Common myeloid progenitor, CD34-positive (primary cell): ENCODE results near the gene DUSP16.

Experiments used
- CTCF ChIA-PET: fragments of 350-600 bp; sonication (Branson Sonifier 250); formaldehyde crosslinking; loops from one replicate; lab custom pipeline; 2021; ENCODE audit warnings: antibody characterized with exemption; lab: Charles Lee
- POLR2A ChIA-PET: fragments of 350-600 bp; sonication (Branson Sonifier 250); formaldehyde crosslinking; loops from one replicate; lab custom pipeline; 2021; ENCODE audit warnings: antibody characterized with exemption; lab: Charles Lee
- DNase-seq, 3 donors: peaks; one replicate each; pipeline versions ENCODE4 v3.0.0 to v3.0.0-alpha.2; 2013
- H3K27ac ChIP-seq, 2 experiments: 1 replicate in 1 of 2; 2 replicates in 1 of 2; pipeline ENCODE4 v1.7.0; 2013; ENCODE audit warnings: inconsistent platforms in 2 of 2, low read length in 2 of 2, mild to moderate bottlenecking in 2 of 2, low read depth in 1 of 2, moderate library complexity in 1 of 2; ENCODE audit not compliant: severe bottlenecking in 2 of 2, insufficient read depth in 1 of 2, poor library complexity in 1 of 2
- H3K27me3 ChIP-seq, 5 experiments: replicated peaks in 2 of 5; 1 replicate in 3 of 5; 2 replicates in 2 of 5; pipeline versions ENCODE4 v1.6.1 to v1.7.0; 2013; ENCODE audit warnings: low read length in 4 of 5, mild to moderate bottlenecking in 2 of 5, moderate library complexity in 2 of 5, inconsistent platforms in 1 of 5; ENCODE audit not compliant: insufficient read depth in 5 of 5, control insufficient read depth in 4 of 5
- H3K36me3 ChIP-seq, 4 experiments: 1 replicate in 2 of 4; 2 replicates in 2 of 4; pipeline versions ENCODE4 v1.6.1 to v1.7.0; 2013; ENCODE audit warnings: low read length in 3 of 4, control low read depth in 1 of 4, mild to moderate bottlenecking in 1 of 4; ENCODE audit not compliant: control insufficient read depth in 4 of 4, insufficient read depth in 4 of 4
- H3K4me1 ChIP-seq, 4 experiments: 1 replicate in 3 of 4; 2 replicates in 1 of 4; pipeline versions ENCODE4 v1.6.1 to v1.7.1; 2013; ENCODE audit warnings: low read length in 3 of 4, mild to moderate bottlenecking in 3 of 4, control low read depth in 1 of 4, inconsistent platforms in 1 of 4, moderate library complexity in 1 of 4; ENCODE audit not compliant: control insufficient read depth in 4 of 4, insufficient read depth in 4 of 4; ENCODE audit errors: control extremely low read depth in 1 of 4
- H3K4me3 ChIP-seq, 7 experiments: 1 replicate in 4 of 7; 2 replicates in 3 of 7; pipeline versions ENCODE4 v1.5.1 to v1.7.0; 2013; ENCODE audit warnings: mild to moderate bottlenecking in 7 of 7, low read length in 6 of 7, moderate library complexity in 6 of 7, inconsistent platforms in 2 of 7, low read depth in 2 of 7, control low read depth in 1 of 7; ENCODE audit not compliant: insufficient read depth in 4 of 7, control insufficient read depth in 1 of 7; ENCODE audit errors: extremely low read depth in 1 of 7
- H3K9me3 ChIP-seq, 5 experiments: 1 replicate in 4 of 5; 2 replicates in 1 of 5; pipeline versions ENCODE4 v1.6.1 to v1.7.1; 2013; ENCODE audit warnings: low read length in 4 of 5, mild to moderate bottlenecking in 2 of 5, inconsistent platforms in 1 of 5, low read depth in 1 of 5, moderate library complexity in 1 of 5; ENCODE audit not compliant: control insufficient read depth in 4 of 5, insufficient read depth in 2 of 5; ENCODE audit errors: control extremely low read depth in 1 of 5
- WGBS: methylation state at CpG from one replicate; pipeline ENCODE4 v1.1.5; 2013; ENCODE audit not compliant: insufficient coverage; 5-methylcytosine and 5-hydroxymethylcytosine counted together

Gene DUSP16

GRCh38 chr12:12499909-12500604, 62.6 kb downstream of the DUSP16 start:
- POLR2A ChIA-PET, result no interaction called here
- CTCF ChIA-PET, result no interaction called here
- DNase-seq, result no peak

DNA sequence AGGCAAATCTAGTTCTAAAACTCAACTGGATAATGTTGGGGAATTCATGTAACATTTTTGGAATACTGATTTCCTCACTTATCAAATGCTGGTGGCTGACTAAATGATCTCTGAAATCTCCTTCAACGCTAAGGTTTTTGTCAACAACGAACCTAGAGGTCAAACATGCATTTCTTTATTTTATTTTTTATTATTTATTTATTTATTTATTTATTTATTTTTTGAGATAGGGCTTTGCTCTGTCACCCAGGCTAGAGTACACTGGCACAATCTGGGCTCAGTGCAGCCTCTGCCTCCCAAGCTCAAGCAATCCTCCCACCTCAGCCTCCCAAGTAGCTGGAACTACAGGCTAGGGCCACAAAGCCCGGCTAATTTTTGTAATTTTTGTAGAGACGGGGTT, 64.5 kb downstream of the DUSP16 start:
- Histone ChIP-seq H3K4me1 (no peaks in the 10 kb centered on the region), H3K4me3 (no peak overlapping the region), H3K9me3 (no peaks in the 10 kb centered on the region), H3K36me3 (no peaks in the 10 kb centered on the region), H3K27ac (no peak overlapping the region), H3K27me3 (no peaks in the 10 kb centered on the region)
- POLR2A ChIA-PET, result no interaction called here
- DNase-seq, result no peak
- WGBS, result 100% methylated on average over 1 of the region's 4 CpGs
- CTCF ChIA-PET, result interaction anchor here (1.1 kb wide), 1 partner anchor 20 kb away, joined by 3 read pairs; no protein-coding TSS in a partner anchor

More at GRCh38 chr12:12499909-12500604, 62.6 kb downstream of the DUSP16 start:
- Histone ChIP-seq H3K4me1 (no peaks in the 10 kb centered on the region), H3K4me3 (no peak overlapping the region), H3K27me3 (no peaks in the 10 kb centered on the region), H3K9me3 (no peaks in the 10 kb centered on the region), H3K36me3 (no peaks in the 10 kb centered on the region), H3K27ac (no peak overlapping the region)
- 100% methylated on average over 4 of the region's 5 CpGs for WGBS

GRCh38 chr12:12495536-12495935, 67.1 kb downstream of the DUSP16 start:
- CTCF ChIA-PET, result no interaction called here
- H3K9me3 ChIP-seq, result no peaks in the 10 kb centered on the region
- POLR2A ChIA-PET, result no interaction called here
- no peak overlapping the region for H3K27ac ChIP-seq
- H3K36me3 ChIP-seq, result no peaks in the 10 kb centered on the region
- no peaks in the 10 kb centered on the region for H3K4me1 ChIP-seq
- no peaks in the 10 kb centered on the region for H3K27me3 ChIP-seq
- DNase-seq, result no peak
- WGBS, result no CpG with 5 or more reads among the region's 1 CpG
- H3K4me3 ChIP-seq, result no peak overlapping the region

- CTCF ChIA-PET, result no interaction called here
- DNase-seq, result no peak
- Histone ChIP-seq H3K27me3 (no peaks in the 10 kb centered on the region), H3K9me3 (no peaks in the 10 kb centered on the region), H3K4me1 (no peaks in the 10 kb centered on the region), H3K36me3 (no peaks in the 10 kb centered on the region), H3K27ac (no peak overlapping the region), H3K4me3 (no peak overlapping the region)
- 89% methylated on average over 4 of the region's 5 CpGs for WGBS
- POLR2A ChIA-PET, result no interaction called here
Observed at GRCh38 chr12:12492547-12492946, 70.1 kb downstream of the DUSP16 start.

- no peaks in the 10 kb centered on the region for H3K9me3 ChIP-seq
- CTCF ChIA-PET, result no interaction called here
- H3K27ac ChIP-seq, result no peak overlapping the region
Observed at GRCh38 chr12:12491606-12492005, 71.1 kb downstream of the DUSP16 start.

GRCh38 chr12:12488823-12489550, 73.7 kb downstream of the DUSP16 start:
- H3K27ac ChIP-seq, result no peak overlapping the region

More at GRCh38 chr12:12491606-12492005, 71.1 kb downstream of the DUSP16 start:
- H3K36me3 ChIP-seq, result no peaks in the 10 kb centered on the region
- H3K27me3 ChIP-seq, result no peaks in the 10 kb centered on the region
- H3K4me1 ChIP-seq, result no peaks in the 10 kb centered on the region
- POLR2A ChIA-PET, result no interaction called here
- no peak overlapping the region for H3K4me3 ChIP-seq
- DNase-seq, result no peak

GRCh38 chr12:12488296-12488695, 74.4 kb downstream of the DUSP16 start:
- Histone ChIP-seq H3K27ac (no peak overlapping the region), H3K36me3 (peaks cover 0 to 2% (median 0%) of the 10 kb centered on the region in 4 experiments), H3K9me3 (no peaks in the 10 kb centered on the region), H3K4me1 (peaks cover under 1 to 4% (median 3%) of the 10 kb centered on the region in 4 experiments), H3K4me3 (no peak overlapping the region), H3K27me3 (no peaks in the 10 kb centered on the region)
- ChIA-PET POLR2A (interaction anchor here (0.6 kb wide), 1 partner anchor 22 kb away, joined by 3 read pairs; no protein-coding TSS in a partner anchor), CTCF (no interaction called here)
- WGBS, result 100% methylated on average over 1 of the region's 4 CpGs
- no peak for DNase-seq

More at GRCh38 chr12:12488823-12489550, 73.7 kb downstream of the DUSP16 start:
- no peak for DNase-seq
- Histone ChIP-seq H3K4me1 (no peaks in the 10 kb centered on the region), H3K27me3 (no peaks in the 10 kb centered on the region), H3K4me3 (no peak overlapping the region), H3K36me3 (peaks cover 0 to 2% (median 0%) of the 10 kb centered on the region in 4 experiments), H3K9me3 (no peaks in the 10 kb centered on the region)
- WGBS, result 100% methylated on average over 5 of the region's 8 CpGs
- ChIA-PET CTCF (no interaction called here), POLR2A (no interaction called here)
